Keratinocyte (primary cell): ENCODE data around the gene UBASH3B.

Source experiments
- CTCF ChIP-seq, 3 experiments: IDR thresholded peaks in 1 of 3; conservative IDR thresholded peaks in 1 of 3; optimal IDR thresholded peaks in 1 of 3; 2 replicates in 2 of 3; 3 replicates in 1 of 3; pipeline versions ENCODE3 to v1.5.1; 2011; ENCODE audit warnings: low read length in 3 of 3, mild to moderate bottlenecking in 3 of 3, moderate library complexity in 2 of 3, control low read depth in 1 of 3, inconsistent platforms in 1 of 3; ENCODE audit not compliant: insufficient read depth in 2 of 3; ENCODE audit errors: extremely low read depth in 1 of 3
- EZH2 ChIP-seq: IDR thresholded peaks from one replicate; pipeline ENCODE4 v1.6.1; 2012; ENCODE audit warnings: inconsistent platforms, mild to moderate bottlenecking, low read length, moderate library complexity

- no peak for TF ChIP-seq CTCF (optimal IDR thresholded peaks at IDR 0.05 in 1 of 3, IDR thresholded peaks at IDR 0.05 in 1 of 3, conservative IDR thresholded peaks at IDR 0.05 in 1 of 3; ENCODE audit: extremely low read depth in 1 of 3, insufficient read depth in 2 of 3, low read length in 3 of 3)
- TF ChIP-seq EZH2: no peak
Measured at GRCh38 chr11:122642472-122642922, 13.0 kb upstream of the UBASH3B start.
